A549 (cell line): ENCODE data around the gene FOXB1.

Experiments used
- EP300 ChIP-seq, 2 experiments: fragments of >200 bp; sonication (Bioruptor Twin); formaldehyde crosslinking; IDR thresholded peaks; 2 replicates in 1 of 2; 3 replicates in 1 of 2; pipeline ENCODE4 v1.6.1; 2016 to 2017
- SMC3 ChIP-seq: fragments of >200 bp; sonication (Bioruptor Twin); formaldehyde crosslinking; IDR thresholded peaks from 3 replicates; pipeline ENCODE4 v1.6.1; 2018; ENCODE audit warnings: inconsistent platforms

DNA sequence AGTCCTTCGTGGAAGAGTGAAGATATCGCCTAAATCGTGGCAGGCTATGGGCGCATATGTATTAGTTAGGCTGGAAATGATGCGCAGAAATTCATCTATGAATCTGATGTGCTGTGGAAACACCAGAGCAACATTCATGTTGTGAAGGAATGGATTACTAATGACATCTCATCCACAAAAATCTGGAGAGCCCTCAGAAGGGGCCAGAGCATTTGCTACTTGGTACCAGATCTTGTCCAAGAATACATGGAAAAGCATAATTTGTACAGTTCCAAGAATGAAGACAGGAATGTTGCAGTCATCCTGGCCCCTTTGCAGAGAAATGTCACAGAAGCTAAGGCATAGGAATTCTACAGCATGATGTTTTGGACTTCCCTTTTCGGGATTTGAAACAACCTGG is 38.4 kb upstream of the FOXB1 start:
- TF ChIP-seq EP300 (IDR thresholded peaks at IDR 0.05): no peak
- TF ChIP-seq SMC3: no peak
